ENCODE data around the gene SLC25A29.

- TF ChIP-seq ZBTB7A (tag by site-specific recombination; IDR thresholded peaks at IDR 0.05; ENCODE audit: low read depth): no peak
- TF ChIP-seq PRDM4 (tag by site-specific recombination; IDR thresholded peaks at IDR 0.05): no peak
- TF ChIP-seq MEIS1 (CRISPR knock-in tag; IDR thresholded peaks at IDR 0.05; ENCODE audit: borderline replicate concordance): no peak
- no peak for TF ChIP-seq CTCF (tag by site-specific recombination; IDR thresholded peaks at IDR 0.05)
Measured at GRCh38 chr14:100350276-100350926, 44.2 kb upstream of the SLC25A29 start.
